HepG2 (cell line): ENCODE data around the gene MAN1A1. TPM values are rescaled to one million over a fixed set of nuclear protein-coding genes. Genes with fewer than 3 reads are reported as not detected.

ENCODE experiments used
- AKAP8 ChIP-seq: sonication (generic); formaldehyde crosslinking; IDR thresholded peaks from 2 replicates; pipeline ENCODE4 v1.5.1; 2020; ENCODE audit warnings: mild to moderate bottlenecking, missing genetic modification reagents
- ATF7-NPFF ChIP-seq: sonication (generic); formaldehyde crosslinking; IDR thresholded peaks from 2 replicates; pipeline ENCODE4 v1.8.1; 2023; ENCODE audit warnings: mild to moderate bottlenecking, low read depth, missing genetic modification reagents, moderate library complexity
- NAIF1 ChIP-seq: sonication (generic); formaldehyde crosslinking; IDR thresholded peaks from 2 replicates; pipeline ENCODE4 v1.5.0; 2020; ENCODE audit warnings: mild to moderate bottlenecking, missing genetic modification reagents, borderline replicate concordance
- PHF20 ChIP-seq: sonication (generic); formaldehyde crosslinking; IDR thresholded peaks from 2 replicates; pipeline ENCODE4 v1.5.0; 2020; ENCODE audit warnings: mild to moderate bottlenecking, missing genetic modification reagents
- ZNF18 ChIP-seq: sonication (generic); formaldehyde crosslinking; IDR thresholded peaks from 2 replicates; pipeline ENCODE4 v1.8.0; 2022; ENCODE audit warnings: mild to moderate bottlenecking, missing genetic modification reagents; ENCODE audit not compliant: insufficient replicate concordance
- ZNF569 ChIP-seq: sonication (generic); formaldehyde crosslinking; IDR thresholded peaks from 2 replicates; pipeline ENCODE4 v1.5.0; 2020; ENCODE audit warnings: mild to moderate bottlenecking, missing genetic modification reagents, moderate library complexity, borderline replicate concordance
- ZNF572 ChIP-seq: sonication (generic); formaldehyde crosslinking; IDR thresholded peaks from 2 replicates; pipeline ENCODE4 v1.5.1; 2020; ENCODE audit warnings: mild to moderate bottlenecking, missing genetic modification reagents
- ZNF747 ChIP-seq: sonication (generic); formaldehyde crosslinking; IDR thresholded peaks from 2 replicates; pipeline ENCODE4 v1.8.1; 2023; ENCODE audit warnings: missing genetic modification reagents, mild to moderate bottlenecking, borderline replicate concordance
- polyA plus RNA-seq, 8 experiments: library from polyadenylated mRNA; depleted of rRNA in 3 of 8; stranded (reverse) in 7 of 8; unstranded in 1 of 8; fragments of >200 nt; fragmentation: Illumina TruSeq in 4 of 8; extraction: Trizol in 4 of 8; gene quantifications; 2 replicates each; pipeline versions ENCODE4 v1.2.1 to v1.2.3, GENCODE V29; 2011 to 2016; ENCODE audit warnings: low read depth in 4 of 8, missing spikeins in 1 of 8, mixed read lengths in 1 of 8; ENCODE audit not compliant: insufficient read depth in 1 of 8
- total RNA-seq, 5 experiments: library from RNA; depleted of rRNA; stranded (reverse); fragments of >200 nt; fragmentation: Illumina TruSeq; extraction: Trizol; gene quantifications; 2 replicates each; pipeline ENCODE4 v1.2.3, GENCODE V29; 2016; ENCODE audit warnings: low read depth in 1 of 5
- TF ChIP-seq, protein P1 (sequence below): sonication (generic); formaldehyde crosslinking; IDR thresholded peaks from 2 replicates; pipeline ENCODE4 v1.4.0; 2020; ENCODE audit warnings: missing genetic modification reagents, mild to moderate bottlenecking, borderline replicate concordance

MAN1A1 gene
- total and polyA plus RNA-seq, 2 of the 13 experiments (the other 11 are each of a cell fraction or from before 2014, with no cell fraction given): 156 to 236 TPM

DNA sequence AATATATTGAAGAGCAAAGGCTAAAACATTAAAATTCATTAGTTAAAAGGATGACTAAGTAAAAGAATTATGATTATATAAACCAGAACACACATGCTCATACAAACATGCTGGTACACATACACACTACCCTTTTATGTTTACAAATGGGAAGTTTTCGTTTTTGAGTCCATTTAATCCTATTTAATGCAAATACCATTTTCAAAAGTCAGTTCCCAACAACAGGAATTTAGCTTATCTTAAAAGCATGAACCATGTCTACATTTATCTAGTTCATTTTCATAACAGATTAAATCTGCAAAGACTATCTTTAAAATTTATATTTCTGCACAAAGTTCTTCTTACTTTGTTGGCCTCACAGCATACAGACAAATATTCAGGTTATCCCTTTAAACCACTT lies 42.5 kb downstream of the MAN1A1 start (continued):
- no peak for TF ChIP-seq ZNF18 (CRISPR knock-in tag)
- TF ChIP-seq ZNF569 (CRISPR knock-in tag): no peak
- no peak for TF ChIP-seq NAIF1 (CRISPR knock-in tag)
- no peak for TF ChIP-seq ZNF747 (CRISPR knock-in tag)
- TF ChIP-seq AKAP8 (CRISPR knock-in tag): no peak
- no peak for TF ChIP-seq ATF7-NPFF (CRISPR knock-in tag)
- TF ChIP-seq, protein P1, sequence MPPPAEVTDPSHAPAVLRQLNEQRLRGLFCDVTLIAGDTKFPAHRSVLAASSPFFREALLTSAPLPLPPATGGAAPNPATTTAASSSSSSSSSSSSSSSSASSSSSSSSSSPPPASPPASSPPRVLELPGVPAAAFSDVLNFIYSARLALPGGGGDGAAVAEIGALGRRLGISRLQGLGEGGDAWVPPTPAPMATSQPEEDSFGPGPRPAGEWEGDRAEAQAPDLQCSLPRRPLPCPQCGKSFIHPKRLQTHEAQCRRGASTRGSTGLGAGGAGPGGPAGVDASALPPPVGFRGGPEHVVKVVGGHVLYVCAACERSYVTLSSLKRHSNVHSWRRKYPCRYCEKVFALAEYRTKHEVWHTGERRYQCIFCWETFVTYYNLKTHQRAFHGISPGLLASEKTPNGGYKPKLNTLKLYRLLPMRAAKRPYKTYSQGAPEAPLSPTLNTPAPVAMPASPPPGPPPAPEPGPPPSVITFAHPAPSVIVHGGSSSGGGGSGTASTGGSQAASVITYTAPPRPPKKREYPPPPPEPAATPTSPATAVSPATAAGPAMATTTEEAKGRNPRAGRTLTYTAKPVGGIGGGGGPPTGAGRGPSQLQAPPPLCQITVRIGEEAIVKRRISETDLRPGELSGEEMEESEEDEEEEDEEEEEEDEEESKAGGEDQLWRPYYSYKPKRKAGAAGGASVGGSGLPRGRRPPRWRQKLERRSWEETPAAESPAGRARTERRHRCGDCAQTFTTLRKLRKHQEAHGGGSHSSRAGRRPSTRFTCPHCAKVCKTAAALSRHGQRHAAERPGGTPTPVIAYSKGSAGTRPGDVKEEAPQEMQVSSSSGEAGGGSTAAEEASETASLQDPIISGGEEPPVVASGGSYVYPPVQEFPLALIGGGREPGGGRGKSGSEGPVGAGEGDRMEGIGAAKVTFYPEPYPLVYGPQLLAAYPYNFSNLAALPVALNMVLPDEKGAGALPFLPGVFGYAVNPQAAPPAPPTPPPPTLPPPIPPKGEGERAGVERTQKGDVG (CRISPR knock-in tag): no peak
- TF ChIP-seq PHF20 (CRISPR knock-in tag): no peak
- TF ChIP-seq ZNF572: no peak
- TF ChIP-seq, all 625 proteins: peak for 0
